H7 (cell line): ENCODE results near the gene DTNBP1. TPM values are rescaled to one million over a fixed set of nuclear protein-coding genes. Genes with fewer than 3 reads are reported as not detected.

Experiments
- DNase-seq: peaks from one replicate; pipeline ENCODE4 v3.0.0; 2012
- H3K27me3 ChIP-seq: 2 replicates; pipeline ENCODE4 v1.6.0; 2011; ENCODE audit warnings: mild to moderate bottlenecking, low read length; ENCODE audit not compliant: control insufficient read depth, insufficient read depth
- H3K36me3 ChIP-seq: replicated peaks from 2 replicates; pipeline ENCODE4 v1.5.1; 2011; ENCODE audit warnings: low read length; ENCODE audit not compliant: control insufficient read depth, insufficient read depth
- H3K4me3 ChIP-seq: 2 replicates; pipeline ENCODE4 v1.5.1; 2011; ENCODE audit warnings: low read depth, mild to moderate bottlenecking, control low read depth, low read length, moderate library complexity; ENCODE audit not compliant: insufficient read depth
- total RNA-seq: library from RNA; depleted of rRNA; stranded (reverse); fragments of >200 nt; shearing (Covaris generic); gene quantifications from 2 replicates; pipeline ENCODE4 v1.2.3, GENCODE V29; 2014

Gene DTNBP1
- total RNA-seq, 1 experiment from 2014 or later: 3.7 TPM

DNA sequence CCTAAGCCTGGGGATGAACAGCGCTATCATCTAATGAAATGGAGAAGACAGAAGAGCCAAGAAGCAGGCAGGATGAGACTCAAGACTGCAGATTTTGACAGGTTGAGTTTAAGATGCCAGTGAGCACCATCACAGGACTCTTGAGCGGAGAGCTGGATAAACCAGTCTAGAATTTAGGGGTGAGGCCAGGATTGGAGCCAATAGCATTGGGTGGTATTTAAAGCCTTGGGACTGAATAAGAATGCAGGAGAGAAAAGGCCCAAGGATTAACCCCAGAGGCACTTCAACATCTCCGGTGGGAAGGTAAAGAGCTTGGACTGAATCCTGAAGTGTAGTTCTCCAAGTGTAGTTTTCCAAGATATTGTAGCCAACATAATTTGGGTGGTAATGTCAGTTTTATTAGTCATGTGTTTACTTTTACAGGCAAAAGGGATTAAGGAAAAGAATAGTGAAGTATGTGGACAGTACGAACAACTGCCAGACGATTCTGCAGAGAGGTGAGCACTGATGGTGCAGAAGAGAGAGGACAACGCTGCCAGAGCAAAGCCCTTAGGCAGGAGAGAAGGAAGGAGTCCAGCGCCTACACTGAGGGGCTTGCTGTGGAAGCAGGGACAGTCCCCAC is 85.2 kb downstream of the DTNBP1 start:
- Histone ChIP-seq H3K4me3 (no peak overlapping the region), H3K27me3 (no peaks in the 10 kb centered on the region), H3K36me3 (no peaks in the 10 kb centered on the region)
- DNase-seq: no peak

DNA sequence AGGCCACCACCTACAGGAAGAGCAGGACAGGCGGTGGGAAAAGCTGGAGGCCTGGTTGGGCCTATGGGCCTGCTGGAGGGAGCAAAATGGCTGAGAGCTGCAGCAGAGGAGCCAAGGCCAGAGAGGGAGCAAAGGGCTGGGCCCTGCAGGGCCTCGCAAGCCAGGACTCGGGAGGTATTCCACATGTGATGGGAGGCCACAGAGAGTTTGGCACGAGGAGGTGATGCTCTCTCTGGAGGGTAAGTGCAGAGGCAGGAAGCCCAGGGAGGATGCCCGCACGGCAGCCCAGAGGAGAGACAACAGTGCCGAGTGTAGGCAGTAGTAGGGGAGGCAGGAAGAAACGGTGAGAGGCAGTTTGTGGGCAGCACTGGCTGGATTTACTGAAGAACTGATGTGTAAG is 85.7 kb downstream of the DTNBP1 start:
- no peaks in the 10 kb centered on the region for H3K27me3 ChIP-seq
- H3K4me3 ChIP-seq: no peak overlapping the region
- DNase-seq: no peak
- H3K36me3 ChIP-seq: no peaks in the 10 kb centered on the region

DNA sequence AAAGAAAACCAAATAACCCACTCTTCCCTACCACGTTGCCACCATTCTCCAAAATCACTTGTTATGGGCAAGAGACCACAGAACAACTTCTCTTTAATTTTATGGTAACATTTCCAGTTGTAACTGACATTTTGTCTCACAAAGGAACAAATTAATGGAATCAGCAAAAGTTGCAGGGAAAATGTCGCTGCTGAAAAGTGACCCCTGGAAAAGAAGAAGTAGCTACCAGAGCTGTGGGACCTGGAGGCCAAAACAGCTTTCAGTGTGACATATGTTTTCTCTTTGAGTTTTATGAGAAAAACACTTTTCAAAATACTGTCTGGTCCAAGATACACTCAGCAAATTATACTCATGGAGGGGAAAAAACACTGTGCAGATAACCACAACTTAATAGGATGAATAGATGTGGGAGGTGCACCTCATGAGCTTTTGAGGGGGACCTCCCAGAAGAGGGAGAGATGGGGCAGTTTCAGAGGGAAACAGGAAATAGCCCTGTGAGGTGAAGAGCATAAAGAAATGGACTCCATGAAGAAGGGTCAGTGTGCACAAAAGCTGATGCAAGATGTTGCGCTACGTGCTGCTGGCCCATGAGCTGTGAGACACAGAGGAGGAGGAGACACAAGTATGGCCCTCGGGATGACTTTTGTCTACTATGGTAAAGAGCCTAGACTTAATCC is 87.3 kb downstream of the DTNBP1 start:
- Histone ChIP-seq H3K27me3 (no peaks in the 10 kb centered on the region), H3K36me3 (no peaks in the 10 kb centered on the region), H3K4me3 (no peak overlapping the region)
- DNase-seq: no peak

DNA sequence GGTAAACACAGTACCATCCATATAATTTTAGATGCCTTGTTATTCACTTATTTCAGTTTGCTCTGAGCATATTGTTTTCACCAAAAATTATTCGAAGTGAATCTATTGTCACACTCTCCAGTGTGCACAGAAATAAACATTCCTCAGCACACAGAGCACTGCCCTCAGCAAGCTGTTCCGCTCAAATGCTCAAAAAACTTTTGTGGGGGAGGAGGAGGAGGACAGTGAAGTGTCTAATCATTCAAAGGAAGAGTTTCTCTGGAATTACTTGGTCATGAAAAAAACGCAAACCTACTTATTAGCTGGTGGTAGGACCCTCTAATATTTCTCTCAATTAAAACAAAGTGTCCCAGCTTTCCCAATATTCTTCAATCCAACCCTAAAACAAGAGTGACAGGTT is 88.3 kb downstream of the DTNBP1 start:
- no peak for DNase-seq
- H3K27me3 ChIP-seq: no peaks in the 10 kb centered on the region
- H3K36me3 ChIP-seq: no peaks in the 10 kb centered on the region
- no peak overlapping the region for H3K4me3 ChIP-seq

DNA sequence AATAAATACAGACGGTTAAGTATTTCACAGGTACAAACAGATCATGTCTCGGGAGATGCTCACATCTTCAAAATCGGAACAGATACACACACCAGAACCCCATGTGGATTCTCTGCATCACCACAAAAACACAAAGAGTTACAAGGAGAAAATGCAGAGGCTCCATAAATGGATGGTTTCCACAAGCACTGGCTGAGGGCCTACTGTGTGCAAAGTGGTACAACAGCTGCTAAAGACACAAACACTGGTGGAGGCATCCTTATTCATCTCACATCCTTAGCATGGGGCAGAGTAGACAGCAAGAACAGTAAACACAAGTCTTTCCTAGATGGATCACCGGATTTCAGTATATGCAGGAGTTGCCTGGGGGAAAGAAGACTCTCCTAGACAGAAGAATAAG is 88.8 kb downstream of the DTNBP1 start:
- H3K27me3 ChIP-seq: no peaks in the 10 kb centered on the region
- no peaks in the 10 kb centered on the region for H3K36me3 ChIP-seq
- no peak overlapping the region for H3K4me3 ChIP-seq
- DNase-seq: no peak

DNA sequence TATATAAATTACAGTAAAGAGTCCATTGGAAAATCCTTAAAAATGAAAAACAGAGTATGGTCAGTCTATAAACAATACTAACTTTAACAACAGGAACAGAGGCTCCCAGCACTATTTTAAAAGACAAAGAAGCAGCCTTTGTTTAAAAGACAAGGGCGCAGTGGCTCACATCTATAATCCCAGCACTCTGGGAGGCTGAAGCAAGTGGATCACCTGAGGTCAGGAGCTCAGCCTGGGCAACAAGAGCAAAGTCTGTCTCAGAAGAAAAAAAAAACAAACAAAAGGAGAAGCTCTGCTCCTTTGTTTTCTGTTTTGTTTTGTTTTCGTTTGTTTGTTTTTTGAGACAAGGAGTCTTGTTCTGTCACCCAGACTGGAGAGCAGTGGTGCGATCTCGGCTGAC is 89.4 kb downstream of the DTNBP1 start:
- no peaks in the 10 kb centered on the region for H3K36me3 ChIP-seq
- DNase-seq: no peak
- no peak overlapping the region for H3K4me3 ChIP-seq
- no peaks in the 10 kb centered on the region for H3K27me3 ChIP-seq

DNA sequence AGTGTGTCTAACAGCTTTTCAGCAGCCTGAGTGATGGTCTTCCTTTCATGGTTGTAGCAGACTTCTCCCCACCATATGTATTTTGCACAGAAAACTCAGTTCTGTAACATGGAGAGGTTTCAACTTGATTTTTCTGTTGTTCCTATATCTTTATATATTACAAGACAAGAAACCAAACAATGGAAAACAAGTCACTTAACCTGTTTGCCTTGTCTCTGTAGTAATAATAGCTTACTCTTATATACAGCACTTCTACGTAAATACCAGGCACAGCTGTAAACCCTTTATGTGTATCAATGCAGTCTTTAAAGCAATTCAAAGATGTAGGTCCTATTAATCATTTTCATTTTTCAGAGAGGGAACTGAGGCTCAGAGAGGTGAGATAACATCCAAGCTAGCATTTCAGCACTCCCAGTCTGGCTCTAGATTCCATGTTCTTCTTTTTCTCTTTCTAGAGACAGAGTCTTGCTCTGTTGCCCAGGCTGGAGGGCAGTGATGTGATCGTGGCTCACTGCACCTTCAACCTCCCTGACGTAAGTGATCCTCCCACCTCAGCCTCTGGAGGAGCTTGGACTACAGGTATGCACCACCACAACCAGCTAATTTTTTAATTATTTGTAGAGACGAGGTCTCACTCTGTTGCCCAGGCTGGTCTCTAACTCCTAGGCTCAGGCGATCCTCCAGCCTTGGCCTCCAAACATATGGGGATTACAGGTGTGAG is 90.4 kb downstream of the DTNBP1 start:
- no peak for DNase-seq
- Histone ChIP-seq H3K4me3 (no peak overlapping the region), H3K27me3 (no peaks in the 10 kb centered on the region), H3K36me3 (no peaks in the 10 kb centered on the region)

DNA sequence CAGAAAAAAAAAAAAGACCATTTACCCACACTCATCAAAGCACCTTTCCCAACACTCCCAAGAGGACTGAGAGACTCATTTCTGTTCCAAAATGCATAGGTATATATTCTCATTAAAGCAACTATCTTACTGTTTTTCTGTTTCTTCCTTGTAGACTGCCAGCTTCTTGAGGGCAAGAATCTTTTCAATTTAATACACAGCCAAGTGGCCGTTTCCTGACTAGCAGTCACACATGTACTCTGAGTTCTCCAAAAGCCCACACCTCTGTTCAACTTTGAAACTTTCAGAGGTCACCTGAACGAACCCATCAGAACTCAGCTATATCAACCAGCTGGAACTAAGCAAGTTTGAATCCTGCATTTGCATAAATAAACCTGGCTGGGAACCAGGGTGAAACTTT is 92.7 kb downstream of the DTNBP1 start:
- DNase-seq: no peak
- H3K4me3 ChIP-seq: no peak overlapping the region
- no peaks in the 10 kb centered on the region for H3K36me3 ChIP-seq
- no peaks in the 10 kb centered on the region for H3K27me3 ChIP-seq

DNA sequence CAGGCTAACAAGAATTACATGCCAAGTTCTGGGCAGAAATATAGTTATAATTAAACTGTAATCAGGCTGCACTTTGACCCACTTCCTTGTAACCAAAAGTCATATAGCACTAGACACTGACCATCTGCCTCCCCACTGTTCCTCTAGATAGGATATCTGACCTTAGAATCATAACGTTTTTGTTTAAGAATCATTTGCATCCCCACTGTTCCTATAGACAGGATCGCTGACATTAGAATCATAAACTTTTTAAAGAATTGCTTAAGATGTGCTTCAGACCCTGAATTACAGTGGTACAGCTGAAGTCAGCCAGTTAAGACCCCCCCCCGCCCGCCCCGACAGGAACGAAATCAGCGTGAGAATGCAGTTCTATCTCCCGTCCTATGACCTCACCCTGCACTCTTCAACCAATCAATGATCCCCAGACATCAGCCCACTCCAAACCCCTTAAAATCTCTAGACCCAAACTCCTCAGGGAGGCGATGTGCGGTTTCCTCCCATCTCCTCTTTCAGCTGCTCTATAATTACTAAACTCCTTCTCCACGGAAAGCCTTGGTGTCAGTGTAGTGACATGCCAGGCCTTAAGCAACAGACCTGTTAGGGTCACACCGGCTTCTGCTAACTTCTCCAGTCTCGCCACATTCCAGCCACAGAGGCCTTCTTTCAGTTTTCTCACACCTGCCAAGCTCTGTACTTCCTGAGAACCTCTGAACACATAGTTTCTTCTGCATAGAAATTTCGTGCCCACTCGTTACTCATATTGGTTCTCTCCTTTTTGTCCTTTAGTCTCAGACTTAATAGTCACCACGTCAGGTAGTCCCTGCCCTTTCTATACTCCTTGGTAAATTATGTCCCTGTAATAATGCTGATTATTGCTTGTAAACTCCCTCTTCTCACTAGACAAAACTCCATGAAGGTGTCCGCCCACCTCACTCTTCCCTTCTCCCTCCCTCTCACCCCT is 93.5 kb downstream of the DTNBP1 start:
- H3K36me3 ChIP-seq: no peaks in the 10 kb centered on the region
- no peaks in the 10 kb centered on the region for H3K27me3 ChIP-seq
- no peak for DNase-seq
- no peak overlapping the region for H3K4me3 ChIP-seq

DNA sequence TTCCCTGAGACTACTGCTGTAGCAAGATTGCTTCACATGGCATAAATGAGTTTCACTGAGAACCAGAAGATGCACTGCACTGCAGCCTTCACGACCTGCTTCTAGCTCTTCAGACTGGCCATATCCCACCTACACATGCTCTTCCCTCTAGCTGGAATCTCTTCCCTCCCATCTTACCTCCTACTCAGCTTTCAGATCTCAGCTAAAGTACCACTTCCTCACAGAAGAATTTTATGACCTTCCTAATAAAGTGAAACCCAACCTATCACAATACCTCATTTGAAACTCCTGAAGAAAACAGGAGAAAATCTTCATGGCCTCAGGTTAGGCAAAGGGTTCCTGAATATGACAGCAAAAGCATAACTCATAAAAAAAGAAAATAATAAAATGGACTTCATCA is 99.9 kb downstream of the DTNBP1 start:
- H3K4me3 ChIP-seq: no peak overlapping the region
- DNase-seq: no peak
- H3K27me3 ChIP-seq: no peaks in the 10 kb centered on the region
- no peaks in the 10 kb centered on the region for H3K36me3 ChIP-seq

DNA sequence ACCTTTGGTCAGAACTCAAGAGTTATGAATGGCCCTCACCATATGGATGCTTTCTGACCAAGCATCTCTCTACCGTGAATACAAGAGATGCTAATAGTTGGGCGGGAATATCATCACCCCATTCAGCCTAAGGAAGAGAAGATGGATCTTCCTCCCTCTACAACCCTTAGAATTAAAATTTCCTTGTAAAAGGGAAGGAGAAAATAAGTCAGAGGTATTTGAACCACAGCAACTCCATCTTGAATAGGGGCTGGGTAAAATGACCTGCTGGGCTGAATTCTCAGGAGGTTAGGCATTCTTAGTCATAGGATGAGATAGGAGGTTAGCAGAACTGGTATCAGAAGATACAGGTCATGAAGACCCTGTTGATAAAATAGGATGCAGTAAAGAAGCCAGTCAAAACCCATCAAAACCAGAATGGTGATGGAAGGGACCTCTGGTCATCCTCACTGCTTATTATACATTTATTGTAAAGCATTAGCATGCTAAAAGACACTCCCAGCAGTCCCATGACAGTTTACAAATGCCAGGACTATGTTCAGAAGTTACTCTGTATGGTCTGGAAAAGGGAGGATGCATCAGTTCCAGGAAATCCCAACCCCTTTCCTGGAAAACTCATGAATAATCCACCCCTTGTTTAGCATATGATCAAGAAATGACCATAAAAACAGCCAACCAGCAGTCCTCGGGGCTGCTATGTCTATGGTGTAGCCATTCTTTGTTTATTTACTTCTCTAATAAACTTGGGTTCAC is 101.2 kb downstream of the DTNBP1 start:
- Histone ChIP-seq H3K27me3 (no peaks in the 10 kb centered on the region), H3K36me3 (no peaks in the 10 kb centered on the region), H3K4me3 (no peak overlapping the region)
- DNase-seq: no peak

DNA sequence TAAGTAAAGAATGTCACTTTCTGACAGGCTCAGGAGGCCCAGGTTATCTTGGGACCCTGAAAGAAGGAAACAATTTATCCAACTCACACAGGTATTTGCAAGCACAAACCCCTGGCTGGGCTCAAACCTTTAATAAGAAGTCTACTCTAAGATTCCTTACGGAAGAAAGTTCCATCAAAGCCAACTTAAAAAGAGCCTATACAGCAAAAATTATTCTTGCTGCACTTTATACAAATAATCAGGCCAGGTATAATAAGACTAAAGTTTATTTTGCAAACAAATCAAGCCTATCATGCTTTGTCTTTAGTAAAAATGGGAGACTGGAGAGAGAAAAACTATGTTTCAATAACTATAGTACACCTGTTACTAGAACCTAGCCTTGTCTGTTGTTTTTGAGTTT is 102.1 kb downstream of the DTNBP1 start:
- DNase-seq: no peak

DNA sequence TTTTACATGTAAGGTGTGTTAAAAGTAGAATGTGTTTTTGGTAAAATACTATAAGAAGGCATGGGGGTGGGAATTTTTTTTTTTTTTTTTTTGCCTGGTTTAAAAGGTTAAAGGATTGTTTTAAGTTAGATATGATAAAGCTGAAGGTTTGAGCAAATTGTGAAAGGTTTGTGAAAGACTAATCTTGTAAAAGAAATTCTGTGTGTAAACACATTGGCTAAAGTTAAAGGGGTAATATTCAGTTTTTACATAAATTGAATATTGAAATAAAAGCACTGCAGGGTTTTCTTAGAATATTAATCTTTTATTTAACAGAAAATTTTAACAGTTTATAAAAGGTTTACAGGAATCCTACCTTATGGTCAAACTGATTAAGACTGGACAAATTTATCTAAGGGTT is 105.7 kb downstream of the DTNBP1 start:
- no peak for DNase-seq
- no peak overlapping the region for H3K4me3 ChIP-seq
- H3K27me3 ChIP-seq: no peaks in the 10 kb centered on the region
- no peaks in the 10 kb centered on the region for H3K36me3 ChIP-seq

More for the DNA sequence above, 102.1 kb downstream of the DTNBP1 start:
- no peaks in the 10 kb centered on the region for H3K36me3 ChIP-seq
- H3K4me3 ChIP-seq: no peak overlapping the region
- H3K27me3 ChIP-seq: no peaks in the 10 kb centered on the region

DNA sequence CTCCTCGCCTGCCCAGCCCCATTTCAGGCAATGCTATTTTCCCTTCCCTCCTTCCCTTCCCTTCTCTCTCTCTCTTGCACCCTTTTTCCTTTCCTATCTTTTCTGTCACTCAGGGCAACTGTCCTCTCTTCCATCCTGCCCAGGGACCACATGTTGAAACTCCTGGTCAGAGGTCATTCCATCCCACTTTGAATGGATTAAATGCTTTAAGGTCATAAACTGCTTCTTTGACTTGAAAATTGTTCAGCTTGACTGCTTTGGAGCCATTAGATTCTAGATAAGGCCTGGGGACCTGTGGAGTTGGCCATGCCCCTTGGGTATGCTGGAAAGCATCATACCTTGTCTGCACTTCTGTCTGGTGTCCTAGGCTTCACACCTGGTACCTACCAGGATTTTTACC is 106.1 kb downstream of the DTNBP1 start:
- H3K27me3 ChIP-seq: no peaks in the 10 kb centered on the region

More for the DNA sequence above, 106.1 kb downstream of the DTNBP1 start:
- Histone ChIP-seq H3K4me3 (no peak overlapping the region), H3K36me3 (no peaks in the 10 kb centered on the region)
- DNase-seq: no peak
